ELR (cell line): ENCODE results near the gene TSSK2.

Source experiments
- DNase-seq: peaks from one replicate; pipeline ENCODE4 v3.0.0-alpha.2; 2015; ENCODE audit warnings: low read depth

Gene TSSK2

DNA sequence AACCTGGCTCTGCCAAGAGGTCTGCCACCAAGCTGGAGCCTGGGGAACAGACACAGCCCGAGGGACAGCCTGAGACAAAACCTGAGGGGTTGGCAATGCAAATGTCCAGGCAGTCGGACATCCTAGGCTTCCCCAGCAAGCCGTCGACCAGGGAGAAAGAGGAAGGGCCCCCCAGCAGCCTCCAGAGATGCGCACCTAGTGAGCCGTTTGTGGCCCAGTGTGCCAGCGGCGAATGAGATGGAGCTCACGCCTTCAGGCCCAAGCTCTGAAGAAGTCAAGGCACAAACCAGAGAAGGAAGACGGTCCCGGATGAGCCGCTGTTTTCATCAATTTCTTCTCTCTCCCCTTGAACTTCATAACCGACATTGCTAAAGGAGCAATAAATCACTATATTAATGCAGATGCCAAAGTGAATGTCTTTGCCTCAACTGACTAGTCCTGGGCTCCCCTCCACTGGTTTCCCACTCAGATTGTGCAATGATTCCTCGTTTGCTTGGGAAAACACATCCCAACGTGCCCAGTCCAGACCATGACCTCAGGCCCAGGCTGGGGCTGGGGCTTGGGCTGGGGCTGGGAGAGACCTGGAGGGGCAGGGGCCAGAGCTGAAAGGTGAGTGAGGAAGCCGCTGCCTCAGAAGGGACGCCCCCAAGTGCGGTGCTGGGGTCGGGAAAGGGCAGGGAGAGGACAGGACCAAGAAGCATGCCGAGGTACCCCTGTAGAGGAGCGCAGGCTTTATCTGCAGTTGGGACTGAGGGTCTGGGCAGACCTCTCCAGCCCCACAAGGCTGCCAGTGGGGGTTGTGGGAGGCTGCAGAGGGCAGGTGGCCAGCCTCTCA, 5.4 kb upstream of the TSSK2 start:
- DNase-seq: no peak

- no peak for DNase-seq
Observed at GRCh38 chr22:19126309-19127273, 4.5 kb upstream of the TSSK2 start.

GRCh38 chr22:19127329-19128008, 3.6 kb upstream of the TSSK2 start:
- DNase-seq: no peak

- DNase-seq: no peak
Observed at GRCh38 chr22:19128009-19128401, 3.1 kb upstream of the TSSK2 start.

DNA sequence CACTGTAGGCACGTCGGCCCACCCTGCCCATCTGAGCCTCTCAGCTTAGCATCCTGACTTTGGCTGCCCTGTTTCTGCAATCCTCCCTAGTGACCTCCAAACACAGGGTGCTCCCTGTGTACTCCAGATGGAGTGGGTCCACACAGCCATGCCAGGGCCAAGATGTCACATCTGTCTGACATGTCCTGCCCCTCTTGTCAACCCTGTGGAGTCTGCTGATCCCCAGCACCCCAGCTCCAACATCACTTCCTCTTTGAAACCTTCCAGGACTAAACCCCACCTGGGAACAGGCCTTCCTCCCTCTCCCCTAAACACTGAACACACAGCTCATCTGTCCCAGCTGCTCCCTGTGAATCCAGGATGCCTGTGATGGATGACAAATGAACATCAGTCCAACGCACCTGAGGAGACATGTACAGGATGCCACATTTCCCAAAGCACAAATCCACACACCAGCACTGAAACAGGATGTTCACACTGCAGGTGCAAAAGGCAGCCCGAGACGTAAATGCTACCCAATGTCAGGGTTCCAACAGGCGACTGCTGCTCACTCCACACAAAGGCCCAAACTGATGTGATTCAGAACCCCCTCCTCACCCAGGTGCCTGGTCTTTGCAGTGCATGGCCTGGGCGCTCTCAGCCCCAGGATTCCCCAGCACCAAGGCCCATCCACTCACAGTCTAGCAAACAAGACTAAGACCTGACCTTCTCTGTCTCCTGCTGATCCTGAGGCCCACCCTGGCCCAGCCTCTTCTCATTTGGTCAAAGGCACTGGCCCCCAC, 2.0 kb upstream of the TSSK2 start:
- no peak for DNase-seq

DNA sequence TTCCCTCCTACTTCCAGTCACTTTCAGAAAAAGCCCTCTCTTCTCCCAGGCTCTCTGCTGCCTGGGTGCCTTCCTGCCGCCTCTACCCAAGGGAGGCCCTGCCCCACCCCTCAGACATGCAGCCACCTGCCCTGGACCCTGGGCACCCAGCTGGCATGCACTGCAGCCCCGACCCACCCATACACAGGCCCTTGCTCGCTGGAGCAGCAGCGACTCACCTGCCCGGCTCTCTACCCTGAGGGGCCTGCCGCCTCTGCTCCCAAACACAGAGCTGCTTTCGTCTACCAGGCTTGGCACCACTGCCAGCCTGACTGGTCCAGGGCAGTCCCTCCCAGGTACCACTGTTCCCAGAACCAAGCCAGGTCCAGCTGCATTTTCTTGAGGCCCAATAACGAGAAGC, 1.2 kb upstream of the TSSK2 start:
- no peak for DNase-seq

- no peak for DNase-seq
Observed at GRCh38 chr22:19131685-19132015, 542 bp downstream of the TSSK2 start.

DNA sequence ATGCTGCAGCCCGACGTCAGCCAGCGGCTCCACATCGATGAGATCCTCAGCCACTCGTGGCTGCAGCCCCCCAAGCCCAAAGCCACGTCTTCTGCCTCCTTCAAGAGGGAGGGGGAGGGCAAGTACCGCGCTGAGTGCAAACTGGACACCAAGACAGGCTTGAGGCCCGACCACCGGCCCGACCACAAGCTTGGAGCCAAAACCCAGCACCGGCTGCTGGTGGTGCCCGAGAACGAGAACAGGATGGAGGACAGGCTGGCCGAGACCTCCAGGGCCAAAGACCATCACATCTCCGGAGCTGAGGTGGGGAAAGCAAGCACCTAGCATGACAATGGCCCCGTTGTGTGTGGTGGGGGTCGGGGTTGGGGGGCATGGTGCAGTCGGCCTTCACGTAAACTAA, 1.0 kb downstream of the TSSK2 start:
- DNase-seq: no peak

DNA sequence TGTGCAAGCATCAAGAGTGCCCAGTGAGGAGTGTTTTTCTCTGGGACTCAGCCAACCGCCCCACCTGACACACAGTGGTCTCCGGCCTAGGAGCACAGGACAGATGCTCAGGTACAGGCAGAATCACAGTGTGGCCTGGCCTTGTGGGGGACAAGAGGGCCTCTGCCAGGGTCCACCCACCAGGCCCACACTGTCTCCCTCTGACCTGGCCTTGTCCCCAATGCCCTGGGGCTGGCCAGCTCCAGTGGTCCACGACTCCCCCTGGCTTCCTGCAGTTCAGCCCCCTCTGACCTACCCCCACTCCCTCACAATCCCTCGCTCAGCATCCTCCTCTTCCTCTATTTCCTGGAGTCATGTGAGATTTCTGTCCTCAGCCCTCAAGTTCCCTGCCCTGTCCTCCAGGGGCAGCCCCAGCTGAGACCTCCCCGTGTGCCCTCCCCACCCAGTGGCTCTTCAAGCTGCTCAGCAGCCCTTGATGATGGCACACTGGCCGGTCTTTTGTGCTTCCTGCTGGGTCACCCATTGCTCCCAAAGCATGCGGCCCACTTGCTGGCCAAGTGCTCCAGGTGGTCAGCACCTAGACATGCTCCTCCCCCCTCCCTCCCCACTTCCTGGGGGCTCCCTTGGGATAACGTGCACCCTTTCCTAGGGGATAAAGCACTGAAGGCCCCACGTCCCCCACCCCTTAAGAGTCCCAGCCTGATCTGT, 1.7 kb downstream of the TSSK2 start:
- DNase-seq: no peak

- DNase-seq: no peak
Observed at GRCh38 chr22:19133561-19133960, 2.5 kb downstream of the TSSK2 start.

- DNase-seq: no peak
Observed at GRCh38 chr22:19134176-19134831, 3.2 kb downstream of the TSSK2 start.

- DNase-seq: no peak
Observed at GRCh38 chr22:19134874-19135273, 3.8 kb downstream of the TSSK2 start.

GRCh38 chr22:19136915-19137314, 5.8 kb downstream of the TSSK2 start:
- no peak for DNase-seq

DNA sequence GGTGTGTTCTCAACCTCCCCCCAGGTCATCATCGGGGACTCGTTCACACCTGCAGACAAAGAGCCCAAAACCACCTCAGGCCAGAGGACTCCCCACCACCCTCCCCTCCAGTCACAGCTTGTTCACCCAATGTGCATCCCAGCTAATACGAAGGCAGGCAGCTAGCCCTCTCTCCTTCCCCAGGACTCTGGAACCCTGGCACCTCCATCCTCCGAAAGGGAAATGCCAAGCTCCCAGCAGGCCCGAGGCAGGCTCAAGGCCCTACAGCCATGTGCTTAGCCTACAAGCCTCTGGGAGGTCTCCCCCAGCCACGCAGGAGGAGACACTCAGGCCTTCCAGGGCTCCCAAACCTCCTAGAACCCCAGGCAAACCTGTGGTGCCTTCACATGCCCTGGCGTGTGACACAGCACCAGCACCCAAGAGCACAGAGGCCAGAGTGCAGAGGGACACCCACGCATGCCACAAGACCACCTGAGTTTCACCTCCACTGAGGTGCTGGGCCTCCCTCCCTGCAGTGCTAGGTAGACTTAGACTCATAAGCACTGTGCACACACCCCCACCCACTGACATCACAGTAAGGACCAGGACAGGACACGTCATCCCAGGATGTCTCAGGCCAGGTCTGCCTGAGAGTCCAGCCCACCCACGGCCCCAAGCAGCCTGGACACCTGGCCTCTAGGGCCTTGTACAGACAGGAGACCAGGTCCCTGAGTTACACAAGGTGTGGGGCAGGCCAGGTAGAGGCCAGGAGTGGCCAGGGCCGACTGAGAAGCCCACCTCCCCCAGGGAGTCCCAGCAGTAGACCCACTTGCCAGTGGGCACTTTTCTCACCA, 6.5 kb downstream of the TSSK2 start:
- DNase-seq: no peak

DNA sequence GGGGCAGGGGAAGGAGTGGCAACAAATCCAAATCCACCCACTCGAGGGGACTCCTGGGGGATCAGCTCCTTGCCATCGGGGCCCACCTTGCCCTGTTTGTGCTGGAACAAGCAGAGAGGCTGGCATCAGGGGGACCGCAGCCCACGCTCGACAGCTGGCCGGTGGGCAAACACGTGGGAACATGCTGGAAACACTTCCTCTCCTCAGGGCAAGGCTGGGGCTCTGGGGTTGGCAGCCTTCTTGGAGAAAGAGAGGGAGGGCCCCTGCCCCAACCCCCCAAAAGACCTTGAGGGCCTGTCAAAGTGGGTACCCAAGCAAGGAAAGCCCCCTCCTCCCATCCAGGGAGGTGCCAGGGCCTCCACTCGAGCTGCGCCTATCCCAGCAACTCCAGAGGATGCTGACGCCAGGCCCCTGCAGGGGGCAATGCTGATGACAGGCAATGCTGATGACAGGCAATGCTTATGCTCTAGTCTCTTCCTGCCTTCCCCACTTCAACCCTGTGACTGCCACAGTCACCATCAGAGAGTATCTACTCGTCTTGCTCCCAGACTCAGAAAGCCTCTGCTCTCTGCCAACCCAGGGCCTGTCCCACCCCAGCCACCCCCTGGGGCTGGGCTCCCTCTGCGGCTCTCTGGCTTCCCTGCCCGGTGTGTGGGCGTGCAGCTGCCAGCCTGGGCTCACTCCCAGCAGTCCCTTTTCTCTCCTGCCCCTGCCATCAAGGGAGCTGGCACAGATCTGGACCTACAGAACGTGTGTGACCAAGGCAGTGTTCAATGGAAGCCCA, 7.3 kb downstream of the TSSK2 start:
- DNase-seq: no peak

DNA sequence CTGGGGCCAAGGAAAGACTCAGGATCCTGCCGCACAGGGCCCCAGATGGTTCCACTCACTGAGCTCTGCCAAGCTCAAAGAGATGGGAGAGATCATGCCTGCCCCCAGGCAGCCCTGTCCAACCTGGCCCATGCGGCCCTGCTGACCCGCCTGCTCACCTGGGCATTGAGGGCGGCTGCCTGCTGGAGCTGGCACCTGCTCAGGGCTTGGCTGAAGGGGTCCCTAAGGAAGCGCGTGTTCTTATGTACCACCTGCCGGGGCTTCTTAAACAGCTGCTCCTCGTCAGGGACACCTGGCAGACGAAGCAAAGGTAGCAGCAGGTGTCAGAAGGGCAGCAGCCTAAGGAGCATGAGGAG, 7.9 kb downstream of the TSSK2 start:
- no peak for DNase-seq

- no peak for DNase-seq
Observed at GRCh38 chr22:19139974-19140373, 8.9 kb downstream of the TSSK2 start.

DNA sequence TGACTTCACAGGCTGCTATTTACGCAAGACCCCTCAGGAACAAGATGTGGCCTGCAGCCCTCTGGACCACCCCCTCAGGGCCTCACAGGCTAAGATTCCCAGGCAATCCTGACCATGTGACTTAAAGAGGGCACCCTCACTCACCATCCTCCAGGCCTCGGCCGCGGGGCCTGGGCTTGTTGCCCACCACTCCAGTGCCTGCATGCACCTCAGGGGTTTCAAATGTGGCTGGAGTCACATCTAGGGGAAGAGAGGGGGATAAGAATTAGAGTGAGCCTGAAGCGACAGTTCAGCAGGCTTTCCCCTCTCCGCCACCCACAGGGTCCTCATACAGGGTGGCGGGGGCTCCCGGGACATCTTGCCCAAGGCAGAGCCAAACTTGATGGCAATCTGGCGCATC, 11.3 kb downstream of the TSSK2 start:
- no peak for DNase-seq

- DNase-seq: no peak
Observed at GRCh38 chr22:19143212-19143611, 12.1 kb downstream of the TSSK2 start.
